ENCODE measurements around the gene AADACL4.

GRCh38 chr1:12630946-12631530, 12.8 kb upstream of the AADACL4 start:
- TF ChIP-seq POLR2A (IDR thresholded peaks at IDR 0.05) (no peak), CTCF (IDR thresholded peaks at IDR 0.05) (no peak)
